Kidney epithelial cell (primary cell): ENCODE data around the gene RAPGEF4. TPM values are rescaled to one million over a fixed set of nuclear protein-coding genes. Genes with fewer than 3 reads are reported as not detected.

Source experiments
- DNase-seq: peaks from one replicate; pipeline ENCODE4 v3.0.0-alpha.2; 2010; ENCODE audit warnings: low read depth
- H3K27me3 ChIP-seq: 2 replicates; pipeline ENCODE4 v1.6.0; 2011; ENCODE audit warnings: low read length; ENCODE audit not compliant: control insufficient read depth, insufficient read depth
- H3K36me3 ChIP-seq: 2 replicates; pipeline ENCODE4 v1.5.1; 2011; ENCODE audit warnings: low read length; ENCODE audit not compliant: control insufficient read depth, insufficient read depth
- H3K4me3 ChIP-seq: 2 replicates; pipeline ENCODE4 v1.5.1; 2011; ENCODE audit warnings: low read depth, mild to moderate bottlenecking, control low read depth, low read length
- total RNA-seq: library from RNA; depleted of rRNA; stranded (reverse); fragments of >200 nt; gene quantifications from 2 replicates; pipeline ENCODE4 v1.2.3, GENCODE V29; 2015
- TF ChIP-seq, protein P1 (sequence below): IDR thresholded peaks from 2 replicates; pipeline ENCODE4 v1.5.1; 2011; ENCODE audit warnings: mild to moderate bottlenecking, moderate library complexity, low read length, control low read depth, inconsistent platforms; ENCODE audit not compliant: insufficient read depth, poor library complexity, severe bottlenecking

Gene RAPGEF4
- total RNA-seq, 1 donor from 2014 or later: 0.71 TPM

DNA sequence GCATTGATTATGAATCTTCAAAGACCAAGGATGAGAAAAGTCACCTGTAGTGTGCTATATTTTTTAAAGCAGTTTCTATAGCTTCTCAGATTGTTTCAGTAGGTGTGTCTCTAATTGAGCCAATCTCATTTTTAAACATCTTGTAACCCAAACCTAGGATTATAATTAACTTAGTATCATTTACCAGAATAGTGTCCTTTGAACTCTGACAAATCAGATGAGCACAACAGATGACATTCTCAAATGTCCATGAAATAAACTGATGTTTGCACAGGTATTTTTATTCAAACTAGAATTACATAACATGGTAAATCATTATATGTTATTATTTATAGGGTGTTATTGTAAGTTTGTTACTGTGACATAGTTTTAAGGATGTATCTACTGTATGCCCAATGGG is 213.9 kb downstream of the RAPGEF4 start:
- no peak for DNase-seq
- Histone ChIP-seq H3K27me3 (no peaks in the 10 kb centered on the region), H3K36me3 (no peaks in the 10 kb centered on the region), H3K4me3 (no peak overlapping the region)
- TF ChIP-seq, protein P1, sequence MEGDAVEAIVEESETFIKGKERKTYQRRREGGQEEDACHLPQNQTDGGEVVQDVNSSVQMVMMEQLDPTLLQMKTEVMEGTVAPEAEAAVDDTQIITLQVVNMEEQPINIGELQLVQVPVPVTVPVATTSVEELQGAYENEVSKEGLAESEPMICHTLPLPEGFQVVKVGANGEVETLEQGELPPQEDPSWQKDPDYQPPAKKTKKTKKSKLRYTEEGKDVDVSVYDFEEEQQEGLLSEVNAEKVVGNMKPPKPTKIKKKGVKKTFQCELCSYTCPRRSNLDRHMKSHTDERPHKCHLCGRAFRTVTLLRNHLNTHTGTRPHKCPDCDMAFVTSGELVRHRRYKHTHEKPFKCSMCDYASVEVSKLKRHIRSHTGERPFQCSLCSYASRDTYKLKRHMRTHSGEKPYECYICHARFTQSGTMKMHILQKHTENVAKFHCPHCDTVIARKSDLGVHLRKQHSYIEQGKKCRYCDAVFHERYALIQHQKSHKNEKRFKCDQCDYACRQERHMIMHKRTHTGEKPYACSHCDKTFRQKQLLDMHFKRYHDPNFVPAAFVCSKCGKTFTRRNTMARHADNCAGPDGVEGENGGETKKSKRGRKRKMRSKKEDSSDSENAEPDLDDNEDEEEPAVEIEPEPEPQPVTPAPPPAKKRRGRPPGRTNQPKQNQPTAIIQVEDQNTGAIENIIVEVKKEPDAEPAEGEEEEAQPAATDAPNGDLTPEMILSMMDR: no peak

DNA sequence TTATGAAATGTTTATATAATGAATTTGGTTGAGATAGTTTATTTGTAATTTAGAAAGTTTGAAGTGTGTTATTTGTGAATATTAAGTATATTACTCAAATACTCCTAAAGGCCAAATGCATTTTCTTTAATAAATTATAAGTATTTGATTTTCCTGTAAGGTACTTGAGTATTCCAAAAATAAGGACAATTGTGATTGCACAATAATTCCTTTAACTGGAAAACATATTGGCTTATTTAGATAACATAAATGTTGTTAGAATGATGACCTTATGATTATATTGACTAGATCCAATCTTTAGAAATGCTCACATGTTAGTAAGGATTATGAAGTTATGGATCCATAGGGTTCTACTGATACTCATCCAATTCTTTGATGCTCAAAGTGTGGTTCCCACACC is 214.9 kb downstream of the RAPGEF4 start:
- no peak overlapping the region for H3K4me3 ChIP-seq
- no peak for DNase-seq
- no peaks in the 10 kb centered on the region for H3K27me3 ChIP-seq
- H3K36me3 ChIP-seq: no peaks in the 10 kb centered on the region
- TF ChIP-seq, protein P1: no peak

DNA sequence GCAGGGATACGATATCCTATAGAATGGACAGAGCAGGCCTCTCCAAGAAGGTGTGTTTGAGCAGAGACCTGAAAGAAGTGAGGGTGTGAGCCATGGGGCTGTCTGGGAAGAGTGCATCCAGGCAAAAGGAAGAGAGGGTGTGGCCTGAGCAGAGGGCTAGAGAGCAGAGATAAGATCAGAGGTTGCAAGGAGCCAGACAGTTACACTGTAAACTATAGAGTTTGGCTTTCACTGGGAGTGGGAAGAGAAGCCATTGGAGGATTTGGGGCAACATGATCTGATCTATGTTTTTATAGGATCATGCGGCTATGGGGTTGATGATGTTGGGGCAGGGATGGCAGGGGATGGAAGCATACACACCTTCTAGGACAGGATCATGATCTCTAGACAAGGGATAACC is 215.9 kb downstream of the RAPGEF4 start:
- no peaks in the 10 kb centered on the region for H3K27me3 ChIP-seq
- no peak overlapping the region for H3K4me3 ChIP-seq
- TF ChIP-seq, protein P1: no peak
- no peak for DNase-seq
- H3K36me3 ChIP-seq: no peaks in the 10 kb centered on the region

DNA sequence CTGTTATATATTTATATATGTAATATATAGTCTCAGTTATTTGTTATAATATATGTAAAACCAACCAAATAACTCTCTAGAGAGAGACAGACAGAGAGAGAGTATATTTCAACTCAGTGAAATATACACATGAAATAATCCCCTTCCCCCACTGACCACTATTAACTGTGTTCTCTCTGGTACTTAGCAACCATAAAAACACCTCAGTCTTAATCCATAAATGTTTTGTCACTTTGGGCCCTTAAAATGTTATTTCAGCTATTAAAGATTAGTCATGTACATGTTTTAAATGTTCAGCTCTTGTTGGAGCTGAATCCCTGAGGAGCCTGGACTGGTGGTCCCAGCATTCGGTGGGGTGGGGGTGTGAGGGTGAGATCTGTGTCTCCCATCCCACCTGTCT is 217.8 kb downstream of the RAPGEF4 start:
- no peaks in the 10 kb centered on the region for H3K27me3 ChIP-seq
- DNase-seq: no peak
- H3K36me3 ChIP-seq: no peaks in the 10 kb centered on the region
- TF ChIP-seq, protein P1: no peak
- H3K4me3 ChIP-seq: no peak overlapping the region

DNA sequence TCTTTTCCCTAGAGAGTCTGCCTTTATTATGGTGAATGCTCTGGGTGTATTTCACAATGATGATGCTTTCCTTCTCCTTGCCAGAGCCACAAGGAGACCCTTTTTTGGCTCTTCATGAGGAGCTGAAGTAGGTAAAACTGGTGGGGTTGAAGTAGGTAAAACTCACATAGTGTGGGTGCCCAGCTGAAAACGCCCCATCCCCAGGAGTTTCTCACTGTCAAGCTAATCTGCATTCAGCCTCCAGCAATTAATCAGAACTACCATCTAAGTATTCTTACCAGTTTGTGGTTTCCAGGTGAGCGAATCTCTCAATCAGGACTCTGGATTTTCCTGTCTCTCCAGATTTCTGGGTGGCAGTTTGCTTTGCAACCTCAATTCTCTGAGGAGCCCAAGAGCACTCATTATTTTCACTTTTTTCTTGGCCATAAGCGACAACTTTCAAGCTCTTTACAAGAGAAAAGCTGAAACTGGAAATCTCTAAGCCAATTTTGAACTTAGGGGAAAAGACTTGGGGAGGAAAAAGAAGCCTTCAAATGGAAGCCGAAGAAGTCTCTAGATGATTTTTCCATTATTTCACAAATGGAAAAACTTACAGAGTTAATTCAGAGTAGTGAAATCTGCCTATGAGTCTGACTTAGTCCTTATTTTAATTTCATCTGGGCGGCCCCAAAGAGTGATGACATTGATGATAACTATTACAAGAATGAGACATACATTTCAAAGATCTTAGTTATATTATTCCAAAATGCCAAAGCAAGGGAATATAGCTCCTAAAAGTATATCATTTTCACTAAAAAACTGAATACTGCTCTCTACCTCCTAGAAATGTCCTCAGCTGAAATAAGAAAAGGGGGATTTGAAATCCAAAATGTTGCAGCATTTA is 218.6 kb downstream of the RAPGEF4 start:
- no peak for DNase-seq
- Histone ChIP-seq H3K27me3 (no peaks in the 10 kb centered on the region), H3K36me3 (no peaks in the 10 kb centered on the region), H3K4me3 (no peak overlapping the region)
- TF ChIP-seq, protein P1: no peak

DNA sequence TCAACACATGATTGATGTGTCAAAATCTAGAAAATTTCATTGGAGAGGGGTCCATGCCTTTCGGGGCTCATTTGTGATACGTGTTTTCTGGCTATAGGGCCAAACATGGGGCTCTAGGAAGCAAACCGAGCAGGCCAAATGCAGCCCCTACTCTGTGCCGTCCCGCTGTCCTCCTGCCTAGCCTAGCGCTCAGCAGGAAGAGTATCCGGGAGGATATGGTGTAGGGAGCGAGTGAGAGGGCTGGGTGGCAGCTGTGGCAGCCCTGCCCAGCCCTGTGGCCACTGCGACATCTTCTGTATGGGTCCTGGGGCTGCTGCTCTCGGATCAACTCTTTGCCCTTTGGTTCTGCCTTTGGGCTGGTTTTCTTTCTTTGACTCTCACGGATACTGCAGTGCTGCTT is 219.9 kb downstream of the RAPGEF4 start:
- TF ChIP-seq, protein P1: no peak
- Histone ChIP-seq H3K27me3 (no peaks in the 10 kb centered on the region), H3K36me3 (no peaks in the 10 kb centered on the region), H3K4me3 (no peak overlapping the region)
- no peak for DNase-seq
